Esophagus squamous epithelium (tissue), 5 donors: ENCODE measurements around the gene MAML3. TPM values are rescaled to one million over a fixed set of nuclear protein-coding genes. Genes with fewer than 3 reads are reported as not detected.

Experiments
- DNase-seq: peaks from one replicate; lab custom pipeline; 2025; lab: John Stamatoyannopoulos, UW
- H3K27ac ChIP-seq, 4 donors: fragments of 200-600 bp; sonication (generic); one replicate each; pipeline ENCODE4 v1.5.1; 2016 to 2019; ENCODE audit warnings: mild to moderate bottlenecking in 1 of 4
- H3K27me3 ChIP-seq, 4 donors: fragments of 200-600 bp; sonication (generic); 1 replicate in 3 of 4; 2 replicates in 1 of 4; pipeline versions ENCODE4 v1.5.1 to v1.6.0; 2017 to 2021; ENCODE audit warnings: antibody characterized with exemption in 1 of 4
- H3K36me3 ChIP-seq, 3 donors: fragments of 200-600 bp; sonication (generic); one replicate each; pipeline ENCODE4 v1.5.1; 2016 to 2019
- H3K4me1 ChIP-seq, 3 donors: fragments of 200-600 bp; sonication (generic); one replicate each; pipeline ENCODE4 v1.5.1; 2017 to 2019
- H3K4me3 ChIP-seq, 4 donors: fragments of 200-600 bp; sonication (generic); 1 replicate in 3 of 4; 2 replicates in 1 of 4; pipeline ENCODE4 v1.5.1; 2016 to 2019; ENCODE audit warnings: mild to moderate bottlenecking in 2 of 4, moderate library complexity in 1 of 4
- H3K9me3 ChIP-seq, 3 donors: fragments of 200-600 bp; sonication (generic); one replicate each; pipeline ENCODE4 v1.5.1; 2016 to 2019
- CTCF ChIP-seq, 6 experiments: fragments of 450-650 bp in 4 of 6; fragments of 200-600 bp in 2 of 6; sonication (generic) in 2 of 6; IDR thresholded peaks; one replicate each; pipeline ENCODE4 v1.5.1; 2016 to 2019; ENCODE audit warnings: antibody characterized with exemption in 6 of 6, mild to moderate bottlenecking in 4 of 6, moderate library complexity in 4 of 6
- POLR2A ChIP-seq, 4 donors: fragments of 450-650 bp; IDR thresholded peaks; one replicate each; pipeline ENCODE4 v1.6.1; 2017; ENCODE audit warnings: antibody characterized with exemption in 4 of 4, mild to moderate bottlenecking in 4 of 4, moderate library complexity in 3 of 4
- WGBS, 2 donors: methylation state at CpG; one replicate each; pipeline ENCODE4 v1.1.5; 2018; 5-methylcytosine and 5-hydroxymethylcytosine counted together
- intact Hi-C: fragments of 100-400 bp; cut with DNase I; formaldehyde crosslinking; loops from one replicate; pipeline ENCODE4 v1.15.0; 2022
- total RNA-seq, 4 donors: library from RNA; depleted of rRNA; stranded (reverse); fragments of >200 nt; gene quantifications; one replicate each; pipeline ENCODE4 v1.1.0, GENCODE V29; 2016
- donor health status: DM: yes; HTN: yes; CAD: no.

Gene MAML3
- total RNA-seq, 4 donors from 2014 or later, result 6.9 to 14.2 (median 8.9) TPM

GRCh38 chr4:139712882-139713281, 441.1 kb downstream of the MAML3 start:
- WGBS, 2 donors, result 57 to 83% methylated on average over 2 of the region's 2 CpGs
- no peak overlapping the region for H3K27ac ChIP-seq
- intact Hi-C loops, result no loop called here
- no peak overlapping the region for H3K4me3 ChIP-seq
- TF ChIP-seq CTCF (IDR thresholded peaks at IDR 0.05) (no peak), POLR2A (IDR thresholded peaks at IDR 0.05) (no peak)
- DNase-seq, result no peak
- peaks cover 0 to 20% (median 0%) of the 10 kb centered on the region in 3 donors for H3K36me3 ChIP-seq
- peaks cover 0 to 36% (median 15%) of the 10 kb centered on the region in 3 donors for H3K4me1 ChIP-seq
- no peaks in the 10 kb centered on the region for H3K27me3 ChIP-seq
- H3K9me3 ChIP-seq, result no peaks in the 10 kb centered on the region

- TF ChIP-seq CTCF (IDR thresholded peaks at IDR 0.05) (no peak), POLR2A (IDR thresholded peaks at IDR 0.05) (no peak)
- 46 to 64% methylated on average over 3 to 4 of the region's 4 CpGs for WGBS, 2 donors
- Histone ChIP-seq H3K4me1 (peaks cover 0 to 36% (median 15%) of the 10 kb centered on the region in 3 donors), H3K9me3 (no peaks in the 10 kb centered on the region), H3K4me3 (no peak overlapping the region), H3K27me3 (no peaks in the 10 kb centered on the region), H3K27ac (no peak overlapping the region), H3K36me3 (peaks cover 0 to 16% (median 0%) of the 10 kb centered on the region in 3 donors)
- no peak for DNase-seq
- intact Hi-C loops, result no loop called here
These were observed 442.5 kb downstream of the MAML3 start for GRCh38 chr4:139711461-139711860.

- DNase-seq, result no peak
- Histone ChIP-seq H3K27me3 (no peaks in the 10 kb centered on the region), H3K36me3 (peaks cover 0 to 30% (median 0%) of the 10 kb centered on the region in 3 donors), H3K9me3 (no peaks in the 10 kb centered on the region), H3K4me1 (peaks cover 0 to 24% (median 8%) of the 10 kb centered on the region in 3 donors), H3K4me3 (no peak overlapping the region), H3K27ac (no peak overlapping the region)
- TF ChIP-seq POLR2A (IDR thresholded peaks at IDR 0.05), result no peak
- TF ChIP-seq CTCF (IDR thresholded peaks at IDR 0.05), result no peak
- WGBS, 2 donors, result 24 to 52% methylated on average over 2 of the region's 2 CpGs
- intact Hi-C loops, result no loop called here
These were observed 443.9 kb downstream of the MAML3 start for GRCh38 chr4:139710073-139710472.

GRCh38 chr4:139709660-139710059, 444.3 kb downstream of the MAML3 start:
- no peak for DNase-seq
- Histone ChIP-seq H3K4me1 (peaks cover 0 to 20% (median 7%) of the 10 kb centered on the region in 3 donors), H3K4me3 (no peak overlapping the region), H3K9me3 (no peaks in the 10 kb centered on the region), H3K36me3 (peaks cover under 1 to 34% (median 1%) of the 10 kb centered on the region in 3 donors), H3K27me3 (no peaks in the 10 kb centered on the region), H3K27ac (no peak overlapping the region)
- 86 to 89% methylated on average over 1 of the region's 1 CpG for WGBS, 2 donors
- TF ChIP-seq CTCF (IDR thresholded peaks at IDR 0.05) (no peak), POLR2A (IDR thresholded peaks at IDR 0.05) (no peak)
- intact Hi-C loops, result no loop called here

- DNase-seq, result no peak
- Histone ChIP-seq H3K4me1 (peaks cover 0 to 3% (median 0%) of the 10 kb centered on the region in 3 donors), H3K36me3 (peaks cover 7 to 61% (median 21%) of the 10 kb centered on the region in 3 donors), H3K27me3 (no peaks in the 10 kb centered on the region), H3K4me3 (no peak overlapping the region), H3K9me3 (no peaks in the 10 kb centered on the region), H3K27ac (no peak overlapping the region)
- 90 to 98% methylated on average over 4 of the region's 4 CpGs for WGBS, 2 donors
- TF ChIP-seq CTCF (IDR thresholded peaks at IDR 0.05) (peak in 2 of 6 experiments; percentile 21 to 41), POLR2A (IDR thresholded peaks at IDR 0.05) (no peak)
- intact Hi-C loops, result no loop called here
These were observed 449.0 kb downstream of the MAML3 start for GRCh38 chr4:139704915-139705485.
